GM23338 (cell line): ENCODE data around the gene DNAH8. TPM values are rescaled to one million over a fixed set of nuclear protein-coding genes. Genes with fewer than 3 reads are reported as not detected.

Experiments used
- ATAC-seq: fragments of 200-7000 bp; cut with Tn5 transposase; 3 replicates; pipeline ENCODE4 v1.9.1; 2020
- DNase-seq: peaks from one replicate; pipeline ENCODE4 v3.0.0-alpha.2; 2015; ENCODE audit warnings: low spot score
- H2AFZ ChIP-seq: fragments of 200-600 bp; sonication (generic); 2 replicates; pipeline ENCODE4 v1.8.0; 2016; ENCODE audit warnings: antibody characterized with exemption, mild to moderate bottlenecking, moderate library complexity
- H3F3A ChIP-seq: fragments of 200-600 bp; sonication (generic); replicated peaks from 2 replicates; pipeline ENCODE4 v1.8.0; 2017; ENCODE audit warnings: antibody characterized with exemption, mixed run types, low read depth
- H3K27ac ChIP-seq: fragments of 200-600 bp; sonication (generic); 2 replicates; pipeline ENCODE4 v1.6.1; 2016; ENCODE audit warnings: low read depth
- H3K27me3 ChIP-seq: fragments of 200-600 bp; sonication (generic); 2 replicates; pipeline ENCODE4 v1.8.0; 2016; ENCODE audit warnings: mild to moderate bottlenecking, mixed run types, moderate library complexity; ENCODE audit not compliant: insufficient read depth
- H3K36me3 ChIP-seq: fragments of 200-600 bp; sonication (generic); 2 replicates; pipeline ENCODE4 v1.8.0; 2016; ENCODE audit warnings: mild to moderate bottlenecking; ENCODE audit not compliant: insufficient read depth
- H3K4me1 ChIP-seq: fragments of 200-600 bp; sonication (generic); 2 replicates; pipeline ENCODE4 v1.8.0; 2016; ENCODE audit warnings: mild to moderate bottlenecking, moderate library complexity; ENCODE audit not compliant: insufficient read depth
- H3K4me2 ChIP-seq: fragments of 200-600 bp; sonication (generic); 2 replicates; pipeline ENCODE4 v1.7.1; 2017; ENCODE audit warnings: mixed run types
- H3K4me3 ChIP-seq: fragments of 200-600 bp; sonication (generic); 2 replicates; pipeline ENCODE4 v1.6.1; 2016; ENCODE audit warnings: mixed run types
- H3K79me2 ChIP-seq: fragments of 200-600 bp; sonication (generic); replicated peaks from 2 replicates; pipeline ENCODE4 v1.8.0; 2017; ENCODE audit warnings: mild to moderate bottlenecking; ENCODE audit not compliant: insufficient read depth
- H3K9me2 ChIP-seq: fragments of 200-600 bp; sonication (generic); 2 replicates; pipeline ENCODE4 v1.8.0; 2017; ENCODE audit not compliant: insufficient read depth
- H4K20me1 ChIP-seq: fragments of 200-600 bp; sonication (generic); replicated peaks from 2 replicates; pipeline ENCODE4 v1.8.0; 2017; ENCODE audit warnings: mild to moderate bottlenecking; ENCODE audit not compliant: insufficient read depth
- H3K27ac Mint-ChIP-seq: 2 replicates; pipeline ENCODE4 v1.8.0; 2020; ENCODE audit warnings: inconsistent platforms, mild to moderate bottlenecking, moderate library complexity, mixed read lengths
- H3K27me3 Mint-ChIP-seq: 3 replicates; pipeline ENCODE4 v1.8.0; 2022; ENCODE audit warnings: low read depth, mild to moderate bottlenecking, moderate library complexity, mixed read lengths, inconsistent platforms; ENCODE audit not compliant: insufficient read depth, poor library complexity
- H3K36me3 Mint-ChIP-seq: 3 replicates; pipeline ENCODE4 v1.8.0; 2021; ENCODE audit warnings: low read depth, mild to moderate bottlenecking, inconsistent platforms, moderate library complexity, mixed read lengths
- H3K4me1 Mint-ChIP-seq: 3 replicates; pipeline ENCODE4 v1.8.0; 2020; ENCODE audit warnings: mild to moderate bottlenecking, inconsistent platforms, mixed read lengths
- H3K4me3 Mint-ChIP-seq: 3 replicates; pipeline ENCODE4 v1.8.0; 2021; ENCODE audit warnings: moderate library complexity, mild to moderate bottlenecking, inconsistent platforms, mixed read lengths
- H3K9me3 Mint-ChIP-seq: 3 replicates; pipeline ENCODE4 v1.8.0; 2020; ENCODE audit warnings: moderate library complexity, mild to moderate bottlenecking, inconsistent platforms, mixed read lengths
- CREB1 ChIP-seq: fragments of 250-450 bp; sonication (Bioruptor Pico); IDR thresholded peaks from 2 replicates; pipeline ENCODE4 v1.5.0; 2020; ENCODE audit warnings: low read depth, mild to moderate bottlenecking, moderate library complexity
- EZH2 ChIP-seq: fragments of 200-600 bp; sonication (generic); IDR thresholded peaks from one replicate; pipeline ENCODE4 v1.8.0; 2017; ENCODE audit warnings: antibody characterized with exemption, mild to moderate bottlenecking, low read depth; ENCODE audit not compliant: unreplicated experiment
- EZH2phosphoT487 ChIP-seq: fragments of 200-600 bp; sonication (generic); IDR thresholded peaks from one replicate; pipeline ENCODE4 v1.8.1; 2018; ENCODE audit warnings: antibody characterized with exemption; ENCODE audit not compliant: unreplicated experiment
- JUNB ChIP-seq: IDR thresholded peaks from one replicate; pipeline ENCODE4 v1.6.1; 2016; ENCODE audit warnings: antibody characterized with exemption; ENCODE audit not compliant: unreplicated experiment
- POLR2AphosphoS5 ChIP-seq: IDR thresholded peaks from 2 replicates; pipeline ENCODE4 v1.6.1; 2016; ENCODE audit warnings: antibody characterized with exemption, low read depth
- STAT1 ChIP-seq: IDR thresholded peaks from one replicate; pipeline ENCODE4 v1.6.1; 2016; ENCODE audit warnings: antibody characterized with exemption; ENCODE audit not compliant: unreplicated experiment
- ZNF114 ChIP-seq: fragments of 250-450 bp; sonication (Bioruptor Pico); IDR thresholded peaks from 2 replicates; pipeline ENCODE4 v1.5.0; 2020; ENCODE audit warnings: mild to moderate bottlenecking, moderate library complexity
- ZNF331 ChIP-seq: fragments of 250-450 bp; sonication (Bioruptor Pico); IDR thresholded peaks from 2 replicates; pipeline ENCODE4 v1.5.0; 2020; ENCODE audit warnings: low read depth, mild to moderate bottlenecking, moderate library complexity
- ZNF462 ChIP-seq: fragments of 250-450 bp; sonication (Bioruptor Pico); IDR thresholded peaks from 2 replicates; pipeline ENCODE4 v1.5.0; 2020; ENCODE audit warnings: mild to moderate bottlenecking, moderate library complexity
- polyA plus RNA-seq: library from polyadenylated mRNA; unstranded; fragments of >200 nt; fragmentation: Nextera tagmentation; extraction: Ambion mirVana; gene quantifications from 2 replicates; pipeline ENCODE4 v1.2.1, GENCODE V29; 2016
- total RNA-seq: library from RNA; depleted of rRNA; stranded (reverse); fragments of >200 nt; shearing (Covaris generic); gene quantifications from 2 replicates; pipeline ENCODE4 v1.2.3, GENCODE V29; 2014
- TF ChIP-seq, protein P1 (sequence below): IDR thresholded peaks from 2 replicates; pipeline ENCODE4 v1.6.1; 2016; ENCODE audit warnings: antibody characterized with exemption
- TF ChIP-seq, protein P2 (sequence below), 2 experiments: fragments of 200-600 bp in 1 of 2; sonication (generic) in 1 of 2; conservative IDR thresholded peaks; 2 replicates each; pipeline versions ENCODE4 v1.5.1 to v1.6.1; 2016 to 2017; ENCODE audit warnings: antibody characterized with exemption in 2 of 2, low read depth in 2 of 2, mild to moderate bottlenecking in 2 of 2, moderate library complexity in 1 of 2

DNAH8 gene
- total and polyA plus RNA-seq, 2 experiments from 2014 or later = 0.02 TPM; not detected in 1

GRCh38 chr6:38714239-38715015, 684 bp upstream of the DNAH8 start:
- Histone ChIP-seq H3K36me3 (no peaks in the 10 kb centered on the region), H3K79me2 (no peaks in the 10 kb centered on the region), H3K27me3 (peaks cover 40% of the 10 kb centered on the region), H4K20me1 (no peaks in the 10 kb centered on the region), H3K4me3 (peak overlapping the region; percentile 75), H3K27ac (no peak overlapping the region), H3K4me2 (peak overlapping the region; percentile 89), H2AFZ (peak overlapping the region; percentile 99), H3K4me1 (peaks cover 8% of the 10 kb centered on the region), H3K9me2 (peaks cover 4% of the 10 kb centered on the region; the same call in 1 of the 2 replicates), H3F3A (no peaks in the 10 kb centered on the region)
- ATAC-seq (peak; percentile 43), DNase-seq (no peak)
- peaks cover 12% of the 10 kb centered on the region for H3K9me3 Mint-ChIP-seq
- H3K4me1 Mint-ChIP-seq = peaks cover 10% of the 10 kb centered on the region; the same call in 2 of the 3 replicates
- peak; percentile 49 for TF ChIP-seq EZH2
- no peak for TF ChIP-seq ZNF114 (CRISPR knock-in tag)
- H3K27me3 Mint-ChIP-seq = peaks cover 20% of the 10 kb centered on the region
- H3K4me3 Mint-ChIP-seq = peak overlapping the region; percentile 63
- no peak overlapping the region for H3K27ac Mint-ChIP-seq
- H3K36me3 Mint-ChIP-seq = peaks cover 3% of the 10 kb centered on the region; the same call in 1 of the 3 replicates

- Histone ChIP-seq H3K4me3 (no peak overlapping the region), H3K4me2 (no peak overlapping the region), H3K27me3 (peaks cover 40% of the 10 kb centered on the region), H3K9me2 (no peaks in the 10 kb centered on the region), H4K20me1 (no peaks in the 10 kb centered on the region), H3K4me1 (peaks cover 8% of the 10 kb centered on the region), H2AFZ (no peak overlapping the region), H3K79me2 (no peaks in the 10 kb centered on the region), H3F3A (no peaks in the 10 kb centered on the region), H3K36me3 (no peaks in the 10 kb centered on the region), H3K27ac (no peak overlapping the region)
- TF ChIP-seq, protein P1, sequence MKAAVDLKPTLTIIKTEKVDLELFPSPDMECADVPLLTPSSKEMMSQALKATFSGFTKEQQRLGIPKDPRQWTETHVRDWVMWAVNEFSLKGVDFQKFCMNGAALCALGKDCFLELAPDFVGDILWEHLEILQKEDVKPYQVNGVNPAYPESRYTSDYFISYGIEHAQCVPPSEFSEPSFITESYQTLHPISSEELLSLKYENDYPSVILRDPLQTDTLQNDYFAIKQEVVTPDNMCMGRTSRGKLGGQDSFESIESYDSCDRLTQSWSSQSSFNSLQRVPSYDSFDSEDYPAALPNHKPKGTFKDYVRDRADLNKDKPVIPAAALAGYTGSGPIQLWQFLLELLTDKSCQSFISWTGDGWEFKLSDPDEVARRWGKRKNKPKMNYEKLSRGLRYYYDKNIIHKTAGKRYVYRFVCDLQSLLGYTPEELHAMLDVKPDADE = no peak
- TF ChIP-seq POLR2AphosphoS5 (no peak), ZNF331 (CRISPR knock-in tag) (no peak), CREB1 (CRISPR knock-in tag) (no peak), ZNF462 (CRISPR knock-in tag) (no peak), EZH2phosphoT487 (no peak), EZH2 (no peak), STAT1 (no peak), JUNB (no peak)
- TF ChIP-seq, protein P2, sequence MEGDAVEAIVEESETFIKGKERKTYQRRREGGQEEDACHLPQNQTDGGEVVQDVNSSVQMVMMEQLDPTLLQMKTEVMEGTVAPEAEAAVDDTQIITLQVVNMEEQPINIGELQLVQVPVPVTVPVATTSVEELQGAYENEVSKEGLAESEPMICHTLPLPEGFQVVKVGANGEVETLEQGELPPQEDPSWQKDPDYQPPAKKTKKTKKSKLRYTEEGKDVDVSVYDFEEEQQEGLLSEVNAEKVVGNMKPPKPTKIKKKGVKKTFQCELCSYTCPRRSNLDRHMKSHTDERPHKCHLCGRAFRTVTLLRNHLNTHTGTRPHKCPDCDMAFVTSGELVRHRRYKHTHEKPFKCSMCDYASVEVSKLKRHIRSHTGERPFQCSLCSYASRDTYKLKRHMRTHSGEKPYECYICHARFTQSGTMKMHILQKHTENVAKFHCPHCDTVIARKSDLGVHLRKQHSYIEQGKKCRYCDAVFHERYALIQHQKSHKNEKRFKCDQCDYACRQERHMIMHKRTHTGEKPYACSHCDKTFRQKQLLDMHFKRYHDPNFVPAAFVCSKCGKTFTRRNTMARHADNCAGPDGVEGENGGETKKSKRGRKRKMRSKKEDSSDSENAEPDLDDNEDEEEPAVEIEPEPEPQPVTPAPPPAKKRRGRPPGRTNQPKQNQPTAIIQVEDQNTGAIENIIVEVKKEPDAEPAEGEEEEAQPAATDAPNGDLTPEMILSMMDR (conservative IDR thresholded peaks at IDR 0.05; ENCODE audit: low read depth in 2 of 2) = no peak
- Mint-ChIP-seq H3K36me3 (peaks cover 7% of the 10 kb centered on the region; the same call in 2 of the 3 replicates), H3K4me3 (no peak overlapping the region), H3K4me1 (peaks cover 10% of the 10 kb centered on the region; the same call in 2 of the 3 replicates), H3K27ac (no peak overlapping the region), H3K9me3 (peaks cover 5% of the 10 kb centered on the region; the same call in 1 of the 3 replicates), H3K27me3 (peaks cover 22% of the 10 kb centered on the region)
- no peak for DNase-seq
- ATAC-seq = no peak
Observed at GRCh38 chr6:38716825-38717224, 1.7 kb downstream of the DNAH8 start.
